GM23338 (cell line): ENCODE measurements around the gene STN1.

ENCODE experiments used
- CREB1 ChIP-seq: fragments of 250-450 bp; sonication (Bioruptor Pico); IDR thresholded peaks from 2 replicates; pipeline ENCODE4 v1.5.0; 2020; ENCODE audit warnings: low read depth, mild to moderate bottlenecking, moderate library complexity
- CTCF ChIP-seq, 2 experiments: fragments of 200-600 bp in 1 of 2; sonication (generic) in 1 of 2; conservative IDR thresholded peaks; 2 replicates each; pipeline versions ENCODE4 v1.5.1 to v1.6.1; 2016 to 2017; ENCODE audit warnings: antibody characterized with exemption in 2 of 2, low read depth in 2 of 2, mild to moderate bottlenecking in 2 of 2, moderate library complexity in 1 of 2
- EZH2 ChIP-seq: fragments of 200-600 bp; sonication (generic); IDR thresholded peaks from one replicate; pipeline ENCODE4 v1.8.0; 2017; ENCODE audit warnings: antibody characterized with exemption, mild to moderate bottlenecking, low read depth; ENCODE audit not compliant: unreplicated experiment
- EZH2phosphoT487 ChIP-seq: fragments of 200-600 bp; sonication (generic); IDR thresholded peaks from one replicate; pipeline ENCODE4 v1.8.1; 2018; ENCODE audit warnings: antibody characterized with exemption; ENCODE audit not compliant: unreplicated experiment
- JUNB ChIP-seq: IDR thresholded peaks from one replicate; pipeline ENCODE4 v1.6.1; 2016; ENCODE audit warnings: antibody characterized with exemption; ENCODE audit not compliant: unreplicated experiment
- POLR2AphosphoS5 ChIP-seq: IDR thresholded peaks from 2 replicates; pipeline ENCODE4 v1.6.1; 2016; ENCODE audit warnings: antibody characterized with exemption, low read depth
- REST ChIP-seq: IDR thresholded peaks from one replicate; pipeline ENCODE4 v1.6.1; 2018; ENCODE audit warnings: antibody characterized with exemption; ENCODE audit not compliant: unreplicated experiment
- STAT1 ChIP-seq: IDR thresholded peaks from one replicate; pipeline ENCODE4 v1.6.1; 2016; ENCODE audit warnings: antibody characterized with exemption; ENCODE audit not compliant: unreplicated experiment
- ZNF114 ChIP-seq: fragments of 250-450 bp; sonication (Bioruptor Pico); IDR thresholded peaks from 2 replicates; pipeline ENCODE4 v1.5.0; 2020; ENCODE audit warnings: mild to moderate bottlenecking, moderate library complexity
- ZNF462 ChIP-seq: fragments of 250-450 bp; sonication (Bioruptor Pico); IDR thresholded peaks from 2 replicates; pipeline ENCODE4 v1.5.0; 2020; ENCODE audit warnings: mild to moderate bottlenecking, moderate library complexity

GRCh38 chr10:103858360-103858759 lies 59.6 kb downstream of the STN1 start:
- TF ChIP-seq CTCF (conservative IDR thresholded peaks at IDR 0.05; ENCODE audit: low read depth in 2 of 2) (no peak), CREB1 (CRISPR knock-in tag) (no peak), STAT1 (no peak), JUNB (no peak), POLR2AphosphoS5 (no peak), REST (no peak), EZH2phosphoT487 (no peak), EZH2 (no peak), ZNF462 (CRISPR knock-in tag) (no peak), ZNF114 (CRISPR knock-in tag) (no peak)
